GM12892 (cell line): ENCODE results near the gene TOGARAM2.

Experiments
- POLR2A ChIP-seq: IDR thresholded peaks from 2 replicates; pipeline ENCODE4 v1.6.1; 2011; ENCODE audit warnings: low read depth, low read length, control low read depth
- POLR2AphosphoS5 ChIP-seq: IDR thresholded peaks from 2 replicates; pipeline ENCODE4 v1.6.1; 2011; ENCODE audit warnings: low read depth, low read length, control low read depth
- TAF1 ChIP-seq: IDR thresholded peaks from 2 replicates; pipeline ENCODE4 v1.6.1; 2011; ENCODE audit warnings: low read depth, mild to moderate bottlenecking, control low read depth, low read length, borderline replicate concordance

DNA sequence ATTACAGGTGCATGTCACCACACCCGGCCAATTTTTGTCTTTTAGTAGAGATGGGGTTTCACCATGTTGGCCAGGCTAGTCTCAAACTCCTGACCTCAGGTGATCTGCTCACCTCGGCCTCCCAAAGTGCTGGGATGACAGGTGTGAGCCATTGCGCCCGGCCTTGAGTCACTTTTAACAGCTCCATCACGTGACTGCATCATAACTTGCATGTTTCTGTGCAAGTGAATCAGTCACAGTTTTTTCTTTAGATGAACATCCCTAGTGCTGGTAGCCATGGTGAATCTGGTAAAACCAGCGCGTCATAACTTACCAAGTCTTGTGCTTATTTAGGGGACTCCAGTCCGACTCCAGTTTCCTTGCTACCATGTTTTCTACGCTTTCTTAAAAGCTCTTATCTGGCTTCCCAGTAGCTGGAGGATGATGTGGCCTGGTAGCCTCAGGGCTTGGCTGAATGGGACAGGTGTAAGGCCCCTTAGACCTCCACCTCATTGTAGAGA is 60.1 kb downstream of the TOGARAM2 start:
- TF ChIP-seq POLR2A, result no peak
- TF ChIP-seq POLR2AphosphoS5, result no peak
- no peak for TF ChIP-seq TAF1
